ENCODE measurements around the gene PARP4. TPM values are rescaled to one million over a fixed set of nuclear protein-coding genes. Genes with fewer than 3 reads are reported as not detected.
"Not testable (repeated sequence)": the region's sequence is repeated elsewhere in the genome, so short reads cannot be mapped to it uniquely, and the experiment has no call there.

PARP4 gene
- total RNA-seq: 10 to 100 TPM in 1 of 2 donors, 1 to 10 TPM in 1; 9.1 to 40.0 TPM

DNA sequence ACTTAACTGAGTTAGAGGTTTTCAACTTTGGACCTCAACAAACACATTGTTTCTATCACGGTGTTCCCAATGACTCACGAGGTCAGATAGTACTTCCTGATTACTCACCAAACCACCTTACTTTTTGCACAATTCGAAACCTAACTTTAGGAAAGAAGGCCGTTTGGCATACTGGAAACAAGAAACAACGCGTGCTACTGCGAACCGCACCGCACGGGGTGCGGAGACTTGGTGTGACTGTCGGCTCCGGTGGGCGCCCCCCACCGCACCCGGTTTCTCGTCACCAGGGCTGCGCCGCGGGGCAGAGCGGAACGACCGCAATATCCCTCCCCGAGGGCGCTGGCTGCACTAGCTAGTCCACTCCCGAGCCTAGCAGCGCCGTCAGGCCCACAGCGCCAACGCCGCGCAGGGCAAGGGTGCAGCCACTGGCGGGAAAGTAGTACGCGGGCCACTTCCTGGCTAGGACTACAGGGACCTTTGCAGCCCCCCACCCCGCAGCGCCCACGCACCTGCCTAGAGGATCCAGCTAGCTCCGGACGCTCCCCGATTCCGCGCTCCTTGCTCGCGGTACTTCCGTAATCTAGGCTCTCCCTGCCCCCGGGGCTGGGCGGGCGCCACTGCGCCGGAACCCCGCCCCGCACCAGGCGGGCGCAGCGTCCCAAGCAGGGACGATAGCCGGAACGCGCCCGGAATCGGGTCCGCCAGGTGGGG is at the start of gene PARP4:
TSS of gene PARP4 (minus strand) at position 582 of the 711 bp plus-strand sequence. CDS start 9,002 bp downstream, outside the sequence.
- Mint-ChIP-seq H3K9me3 (peaks cover 0 to 4% of the 10 kb centered on the region in 2 donors), H3K27ac (peak within 1 kb of the TSS; percentile 93 to 99), H3K36me3 (peaks cover 10 to 13% of the 10 kb centered on the region in 2 donors)
- DNase-seq (ENCODE audit: low spot score in 2 of 2) (peak; percentile 65 to 88), ATAC-seq (peak; percentile 67 to 73)

DNA sequence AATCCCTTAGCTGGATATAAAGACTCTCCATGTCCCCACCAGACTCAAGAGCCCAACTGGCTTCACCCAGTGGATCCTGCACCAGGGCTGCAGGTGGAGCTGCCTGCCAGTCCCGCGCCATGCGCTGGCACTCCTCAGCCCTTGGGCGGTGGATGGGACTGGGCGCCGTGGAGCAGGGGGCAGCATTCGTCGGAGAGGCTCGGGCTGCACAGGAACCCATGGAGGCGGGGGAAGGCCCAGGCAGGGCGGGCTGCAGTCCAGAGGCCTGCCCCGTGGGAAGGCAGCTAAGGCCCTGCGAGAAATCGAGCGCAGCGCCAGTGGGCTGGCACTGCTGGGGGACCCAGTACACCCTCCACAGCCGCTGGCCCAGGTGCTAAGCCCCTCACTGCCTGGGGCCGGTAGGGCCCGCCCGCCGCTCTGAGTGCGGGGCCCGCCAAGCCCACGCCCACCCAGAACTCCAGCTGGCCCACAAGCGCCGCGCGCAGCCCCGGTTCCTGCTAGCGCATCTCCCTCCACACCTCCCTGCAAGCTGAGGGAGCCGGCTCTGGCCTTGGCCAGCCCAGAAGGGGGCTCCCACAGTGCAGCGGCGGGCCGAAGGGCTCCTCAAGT is 48.1 kb upstream of the PARP4 start:
- H3K36me3 Mint-ChIP-seq; ATAC-seq; H3K9me3 Mint-ChIP-seq; DNase-seq (ENCODE audit: low spot score in 2 of 2); H3K27ac Mint-ChIP-seq: not testable (repeated sequence)

DNA sequence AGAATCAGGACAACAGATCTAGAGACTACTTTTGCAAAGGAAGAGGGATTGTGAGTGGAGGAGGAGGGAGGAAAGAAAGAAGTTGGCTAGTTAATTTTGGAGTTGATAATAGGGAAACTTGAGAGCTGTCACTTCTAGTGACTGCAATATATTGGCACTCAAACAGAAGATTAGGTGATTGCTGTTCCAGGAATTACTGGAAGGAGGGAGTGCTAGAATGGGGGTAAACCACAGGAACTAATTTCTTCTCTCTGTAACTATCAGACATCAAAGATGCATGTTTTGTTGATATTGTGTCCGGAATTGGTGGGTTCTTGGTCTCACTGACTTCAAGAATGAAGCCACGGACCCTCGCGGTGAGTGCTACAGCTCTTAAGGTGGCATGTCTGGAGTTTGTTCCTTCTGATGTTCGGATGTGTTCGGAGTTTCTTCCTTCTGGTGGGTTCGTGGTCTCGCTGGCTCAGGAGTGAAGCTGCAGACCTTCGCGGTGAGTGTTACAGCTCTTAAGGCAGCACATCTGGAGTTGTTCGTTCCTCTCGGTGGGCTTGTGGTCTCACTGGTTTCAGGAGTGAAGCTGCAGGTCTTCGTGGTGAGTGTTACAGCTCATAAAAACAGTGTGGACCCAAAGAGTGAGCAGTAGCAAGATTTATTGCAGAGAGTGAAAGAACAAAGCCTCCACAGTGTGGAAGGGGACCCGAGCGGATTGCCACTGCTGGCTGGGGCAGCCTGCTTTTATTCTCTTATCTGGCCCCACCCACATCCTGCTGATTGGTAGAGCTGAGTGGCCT is 47.0 kb upstream of the PARP4 start:
- H3K27ac Mint-ChIP-seq; H3K36me3 Mint-ChIP-seq; H3K9me3 Mint-ChIP-seq; ATAC-seq; DNase-seq (ENCODE audit: low spot score in 2 of 2): not testable (repeated sequence)

DNA sequence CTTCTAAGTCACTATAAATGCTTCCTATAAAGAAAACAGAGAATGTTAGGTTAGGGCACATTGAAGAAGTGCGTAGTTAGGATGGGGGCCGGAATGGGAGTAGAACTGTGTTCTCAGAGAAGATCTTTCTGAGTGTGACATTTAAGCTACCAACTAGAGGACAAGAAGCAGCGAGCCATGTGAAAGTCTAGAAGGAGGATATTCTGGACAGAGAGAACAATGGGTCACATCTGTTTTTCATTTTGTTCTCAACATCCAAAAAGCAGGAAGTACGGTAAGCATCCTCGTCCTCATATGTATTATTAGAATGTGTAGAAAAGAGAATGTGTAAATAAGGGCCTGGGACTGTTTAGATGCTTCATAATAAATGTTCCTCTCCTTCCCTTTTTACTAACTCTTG is 44.5 kb upstream of the PARP4 start:
- DNase-seq (ENCODE audit: low spot score in 2 of 2) (no peak), ATAC-seq (no peak)
- Mint-ChIP-seq H3K36me3 (no peaks in the 10 kb centered on the region), H3K27ac (no peak overlapping the region), H3K9me3 (no peaks in the 10 kb centered on the region)

DNA sequence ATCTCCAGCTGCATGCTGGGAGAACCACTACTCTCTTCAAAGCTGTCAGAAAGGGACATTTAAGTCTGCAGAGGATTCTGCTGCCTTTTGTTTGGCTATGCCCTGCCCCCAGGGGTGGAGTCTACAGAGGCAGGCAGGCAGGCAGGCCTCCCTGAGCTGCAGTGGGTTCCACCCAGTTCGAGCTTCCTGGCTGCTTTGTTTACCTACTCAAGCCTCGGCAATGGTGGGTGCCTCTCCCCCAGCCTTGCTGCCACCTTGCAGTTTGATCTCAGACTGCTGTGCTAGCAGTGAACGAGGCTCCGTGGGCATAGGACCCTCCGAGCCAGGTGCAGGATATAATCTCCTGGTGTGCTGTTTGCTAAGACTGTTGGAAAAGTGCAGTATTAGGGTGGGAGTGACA is 41.3 kb upstream of the PARP4 start:
- not testable (repeated sequence) for H3K36me3 Mint-ChIP-seq; DNase-seq (ENCODE audit: low spot score in 2 of 2); H3K9me3 Mint-ChIP-seq; ATAC-seq; H3K27ac Mint-ChIP-seq

DNA sequence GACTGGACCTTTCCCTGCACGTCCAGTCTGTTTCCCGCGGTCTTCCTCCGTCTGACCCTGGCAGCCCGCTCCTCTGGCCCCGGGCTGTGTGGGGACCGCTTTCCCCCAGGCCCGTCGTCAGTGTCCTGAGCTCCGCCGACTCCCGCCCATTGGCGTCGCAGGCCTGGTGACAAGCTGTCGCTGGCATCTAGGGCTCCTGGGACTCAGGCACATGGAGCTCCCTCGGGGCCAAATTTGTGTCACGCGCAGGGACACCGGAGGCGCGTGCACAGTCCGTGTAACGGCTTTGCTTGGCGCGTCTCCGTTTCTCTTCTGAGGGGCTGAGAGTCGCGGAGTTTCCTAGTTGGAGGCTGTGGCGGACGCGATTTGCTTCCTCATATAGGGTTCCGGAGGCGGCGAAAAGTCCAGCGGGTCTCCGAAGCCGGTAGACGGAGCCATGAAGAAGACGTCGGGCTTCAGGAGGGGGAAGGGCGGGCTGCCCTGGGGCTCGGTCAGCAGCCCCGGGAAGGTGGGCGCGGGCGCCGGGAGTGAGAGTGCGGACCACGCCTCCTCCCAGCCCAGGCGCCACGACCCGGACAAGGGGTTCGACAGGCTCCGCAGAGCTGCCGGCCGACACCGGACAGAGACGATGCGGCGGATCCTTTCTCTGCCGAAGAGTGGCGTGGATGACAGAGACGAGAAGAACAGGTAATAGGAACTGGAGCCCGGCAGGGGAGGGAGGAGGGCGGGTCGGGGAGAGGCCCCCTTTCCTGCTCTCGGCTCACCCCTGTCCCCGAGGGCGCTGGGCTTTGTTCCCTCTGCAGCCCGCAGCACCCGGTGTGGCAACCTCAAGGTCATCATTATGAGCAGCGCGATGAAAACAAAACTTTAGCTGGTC is 29.1 kb upstream of the PARP4 start:
- not testable (repeated sequence) for DNase-seq (ENCODE audit: low spot score in 2 of 2); H3K36me3 Mint-ChIP-seq; H3K9me3 Mint-ChIP-seq; H3K27ac Mint-ChIP-seq
- ATAC-seq: peak; percentile 62 to 66

DNA sequence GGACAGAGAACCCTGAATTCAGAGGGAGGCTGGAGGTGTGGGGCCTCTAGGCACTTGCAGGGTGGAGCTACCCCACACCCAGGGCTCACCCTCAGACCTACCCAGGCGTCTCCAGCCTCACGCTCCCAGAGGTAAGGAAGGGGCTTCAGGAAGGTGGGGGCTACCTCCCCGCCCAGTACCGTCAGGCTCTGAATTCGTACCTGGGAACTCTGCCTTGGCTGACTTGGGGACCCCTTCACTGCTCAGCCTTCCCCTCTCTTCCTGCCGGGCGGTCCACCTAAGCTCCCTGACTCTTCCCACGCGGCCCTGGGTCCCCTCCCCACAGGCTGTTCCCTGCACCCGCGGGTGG is 28.5 kb upstream of the PARP4 start:
- H3K27ac Mint-ChIP-seq: no peak overlapping the region
- ATAC-seq: peak in 1 of 2 donors; percentile 34
- DNase-seq (ENCODE audit: low spot score in 2 of 2): no peak
- H3K36me3 Mint-ChIP-seq: peaks cover 6 to 8% of the 10 kb centered on the region in 2 donors
- no peaks in the 10 kb centered on the region for H3K9me3 Mint-ChIP-seq

DNA sequence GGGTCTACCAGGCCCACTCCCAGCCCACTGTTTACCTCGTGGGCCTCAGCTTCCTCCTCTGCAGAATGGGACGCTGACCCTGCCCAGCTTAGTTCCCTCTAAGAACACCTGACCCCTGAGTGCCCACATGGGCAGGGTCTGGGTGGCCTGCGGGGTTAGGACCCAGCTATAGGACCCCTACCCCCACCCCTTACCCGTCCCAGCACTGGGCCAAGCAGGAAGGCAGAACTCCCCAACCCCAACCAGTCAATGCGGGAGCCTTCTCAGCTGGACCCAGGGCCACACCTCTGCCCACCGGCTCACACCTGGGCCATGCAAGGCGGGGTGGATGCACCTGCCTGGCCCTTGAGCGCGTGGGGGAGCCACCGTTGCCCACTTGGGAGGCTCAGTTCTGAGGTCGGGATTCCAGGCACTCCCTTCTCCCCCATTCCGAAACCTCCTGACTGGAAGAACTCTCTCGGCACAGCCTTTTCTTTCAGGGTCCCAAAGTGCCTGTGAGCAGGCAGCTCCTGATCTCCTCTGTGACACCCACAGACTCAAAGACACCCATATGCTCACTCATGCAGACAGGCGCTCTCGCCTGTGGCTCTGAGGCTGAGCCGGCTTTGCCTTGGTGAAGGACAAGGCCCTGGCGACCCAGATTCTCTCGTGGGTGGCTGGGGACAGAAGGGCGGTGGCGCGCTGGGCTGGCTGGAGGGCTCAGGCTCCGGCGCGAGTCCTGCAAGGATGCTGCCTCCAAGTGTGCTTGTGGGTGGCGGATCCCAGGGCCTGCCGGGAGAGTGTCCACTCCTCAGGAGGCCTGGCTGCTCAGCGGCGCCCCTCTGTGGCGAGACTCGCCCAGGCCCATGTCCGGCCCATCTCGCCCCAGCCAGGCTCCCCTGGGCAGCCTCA is 27.9 kb upstream of the PARP4 start:
- Mint-ChIP-seq H3K36me3 (peaks cover 6 to 8% of the 10 kb centered on the region in 2 donors), H3K27ac (no peak overlapping the region)
- ATAC-seq: peak in 1 of 2 donors; percentile 33

DNA sequence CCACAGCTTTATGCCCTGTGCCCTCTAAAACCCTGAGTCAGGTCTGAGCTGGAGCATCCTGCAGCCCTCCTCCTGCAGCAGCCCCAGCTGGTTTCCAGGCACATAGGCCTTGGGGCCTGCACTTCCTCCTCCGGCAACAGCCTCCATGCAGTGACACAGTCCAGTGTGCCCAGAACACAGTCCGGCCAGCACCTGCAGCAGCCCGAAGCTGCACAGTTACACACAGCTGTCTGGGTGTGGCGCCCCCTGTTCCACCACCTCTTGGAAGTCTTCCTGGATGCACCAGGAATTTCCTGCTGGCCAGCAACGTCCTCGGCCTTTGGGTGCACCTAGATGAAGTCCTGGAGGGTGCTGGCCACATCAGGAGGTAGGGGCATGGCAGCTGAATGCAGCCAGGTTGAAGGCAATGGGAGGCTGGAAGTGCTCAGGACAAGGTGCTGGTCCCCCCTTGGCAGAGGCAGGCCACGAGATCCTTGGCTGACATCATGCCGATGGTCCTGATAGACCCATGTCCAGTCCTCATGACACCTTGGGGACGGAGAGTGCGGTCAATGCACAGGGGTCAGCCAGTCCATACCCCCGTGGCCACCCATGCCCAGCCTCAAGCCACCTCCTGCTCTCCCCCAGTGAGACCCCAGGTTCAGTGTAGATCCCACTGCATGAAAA is 27.1 kb upstream of the PARP4 start:
- Mint-ChIP-seq H3K9me3 (no peaks in the 10 kb centered on the region), H3K36me3 (peaks cover 6 to 8% of the 10 kb centered on the region in 2 donors), H3K27ac (no peak overlapping the region)
- DNase-seq (ENCODE audit: low spot score in 2 of 2) (no peak), ATAC-seq (no peak)

More for the DNA sequence above, 27.9 kb upstream of the PARP4 start:
- DNase-seq (ENCODE audit: low spot score in 2 of 2): peak in 1 of 2 donors; percentile 18
- no peaks in the 10 kb centered on the region for H3K9me3 Mint-ChIP-seq

DNA sequence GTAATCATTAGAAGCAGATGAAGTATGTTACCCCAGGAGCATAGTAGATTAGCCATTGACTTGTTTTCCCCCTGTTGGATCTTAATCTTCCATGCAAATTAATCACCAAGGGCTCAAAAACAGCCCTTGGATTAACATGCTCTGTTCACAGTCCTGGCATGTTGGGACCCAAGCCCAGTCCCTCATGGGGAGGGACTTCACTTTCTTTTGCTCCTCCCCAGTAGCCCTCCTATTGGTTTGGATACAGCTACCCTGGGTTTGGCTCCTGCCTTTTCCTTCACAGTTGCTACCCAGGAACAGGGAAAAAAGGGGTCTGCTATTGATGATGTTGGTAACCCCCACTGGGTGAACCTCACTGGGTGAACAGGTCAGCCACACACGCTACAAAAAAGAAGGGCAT is 16.9 kb upstream of the PARP4 start:
- no peaks in the 10 kb centered on the region for H3K9me3 Mint-ChIP-seq
- DNase-seq (ENCODE audit: low spot score in 2 of 2) (no peak), ATAC-seq (no peak)
- H3K27ac Mint-ChIP-seq: no peak overlapping the region
- H3K36me3 Mint-ChIP-seq: no peaks in the 10 kb centered on the region

DNA sequence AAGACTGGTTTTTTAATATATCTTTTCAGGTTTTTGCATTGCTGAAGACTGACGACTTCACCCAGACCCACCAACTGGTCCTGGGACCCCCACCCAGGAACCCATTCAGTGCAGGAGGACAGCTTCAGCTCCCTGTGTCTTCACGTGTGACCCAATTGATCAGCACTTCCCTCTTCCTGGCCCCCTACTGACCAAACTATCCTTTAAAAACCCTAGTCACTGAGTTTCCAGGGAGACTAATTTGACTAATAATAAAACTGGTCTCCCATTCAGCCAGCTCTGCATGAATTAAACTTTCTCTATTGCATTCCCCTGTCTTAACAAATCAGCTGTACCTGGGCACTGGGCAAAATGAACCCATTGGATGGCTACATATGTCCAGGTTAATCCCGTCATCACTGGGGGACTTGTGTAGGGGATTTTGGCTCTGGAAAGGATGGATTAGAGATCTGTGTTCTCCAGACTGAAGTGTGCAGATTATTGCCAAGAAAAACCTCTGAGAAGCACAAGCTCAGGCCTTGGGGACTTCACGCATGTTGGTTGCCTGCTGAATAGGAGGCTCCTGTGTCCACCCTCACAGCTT is 16.3 kb upstream of the PARP4 start:
- DNase-seq (ENCODE audit: low spot score in 2 of 2) (no peak), ATAC-seq (no peak)
- Mint-ChIP-seq H3K9me3 (no peaks in the 10 kb centered on the region), H3K36me3 (no peaks in the 10 kb centered on the region), H3K27ac (no peak overlapping the region)

DNA sequence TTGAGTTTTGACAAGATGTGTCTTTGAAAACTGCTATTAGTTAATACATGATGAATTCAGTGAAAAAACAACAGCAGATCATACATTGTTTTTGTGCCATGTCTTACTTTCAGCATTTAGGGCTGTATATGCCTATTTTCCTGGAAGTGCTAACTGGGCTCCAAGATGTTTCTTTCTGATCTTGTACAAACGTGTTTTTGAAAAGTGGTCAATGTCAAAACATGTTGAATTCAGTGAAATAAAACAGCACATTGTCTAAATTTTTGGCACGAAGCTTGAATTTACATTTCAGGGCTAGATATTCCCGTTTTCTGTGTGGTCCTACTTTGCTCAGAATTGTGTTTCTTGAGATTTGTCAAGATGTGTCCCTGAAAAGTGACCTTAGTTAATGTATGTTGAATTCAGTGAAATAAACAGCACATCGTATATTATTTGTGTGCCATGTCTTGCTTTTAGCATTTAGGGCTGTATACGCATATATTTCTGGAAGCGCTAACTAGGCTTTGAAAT is 14.7 kb upstream of the PARP4 start:
- DNase-seq (ENCODE audit: low spot score in 2 of 2): no peak
- Mint-ChIP-seq H3K27ac (no peak overlapping the region), H3K36me3 (no peaks in the 10 kb centered on the region), H3K9me3 (no peaks in the 10 kb centered on the region)
- no peak for ATAC-seq

DNA sequence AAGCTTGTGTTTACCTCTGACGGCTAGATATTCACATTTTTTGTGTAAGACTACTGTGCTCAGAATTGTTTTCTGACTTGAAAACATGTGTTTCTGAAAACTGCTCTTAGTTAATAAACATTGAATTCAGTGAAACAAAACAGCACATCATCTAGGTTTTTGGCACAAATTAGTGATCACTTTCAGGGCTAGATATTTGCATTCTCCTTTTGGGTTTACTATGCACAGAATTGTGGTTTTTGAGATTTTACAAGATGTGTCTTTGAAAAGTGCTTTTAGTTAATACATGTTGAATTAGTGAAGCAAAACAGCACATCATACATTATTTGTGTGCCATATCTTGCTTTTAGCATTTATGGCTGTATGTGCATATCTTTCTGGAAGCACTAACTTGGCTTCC is 8.2 kb upstream of the PARP4 start:
- H3K36me3 Mint-ChIP-seq: no peaks in the 10 kb centered on the region
- ATAC-seq (no peak), DNase-seq (ENCODE audit: low spot score in 2 of 2) (no peak)
- no peak overlapping the region for H3K27ac Mint-ChIP-seq
- H3K9me3 Mint-ChIP-seq: no peaks in the 10 kb centered on the region

DNA sequence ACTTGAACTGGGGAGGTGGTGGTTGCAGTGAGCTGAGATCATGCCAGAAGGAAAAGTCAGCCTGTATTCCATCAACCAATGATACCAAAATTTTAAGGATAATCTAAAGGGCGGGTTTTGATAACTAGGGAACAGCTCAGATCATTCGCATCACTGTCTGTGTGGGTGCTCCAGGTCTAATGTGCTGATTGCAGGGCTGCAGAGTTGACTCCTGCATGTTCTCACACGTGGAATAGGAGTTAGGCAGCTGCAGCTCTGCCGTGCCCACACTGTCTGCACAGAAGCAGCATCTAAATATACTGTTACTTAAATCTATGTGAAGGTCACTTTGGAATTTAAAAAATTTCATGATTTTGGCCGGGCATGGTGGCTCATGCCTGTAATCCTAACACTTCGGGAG is 4.3 kb upstream of the PARP4 start:
- Mint-ChIP-seq H3K36me3 (peaks cover 6 to 10% of the 10 kb centered on the region in 2 donors), H3K9me3 (peaks cover 0 to 4% of the 10 kb centered on the region in 2 donors), H3K27ac (no peak overlapping the region)
- DNase-seq (ENCODE audit: low spot score in 2 of 2): no peak
- no peak for ATAC-seq

DNA sequence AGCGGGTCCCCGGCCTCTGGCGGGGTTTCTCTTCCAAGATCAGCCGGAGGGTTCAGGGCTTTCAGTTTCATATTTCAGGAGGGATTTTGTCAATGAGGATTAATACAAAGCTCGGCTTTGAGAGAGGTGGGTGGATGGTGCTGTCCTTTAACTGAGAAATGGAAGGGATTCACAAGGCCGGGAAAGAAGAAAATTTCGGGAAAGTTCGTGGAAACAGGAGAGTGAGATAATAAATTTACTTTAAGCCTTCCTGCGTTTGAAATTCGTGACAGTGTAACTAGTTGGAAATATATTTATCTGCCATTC is 283 bp upstream of the PARP4 start:
- DNase-seq (ENCODE audit: low spot score in 2 of 2) (no peak), ATAC-seq (no peak)
- H3K36me3 Mint-ChIP-seq: peaks cover 8 to 10% of the 10 kb centered on the region in 2 donors
- H3K9me3 Mint-ChIP-seq: peaks cover 0 to 4% of the 10 kb centered on the region in 2 donors
- H3K27ac Mint-ChIP-seq: peak overlapping the region; percentile 86 to 93
